ENCODE data around the gene CAMK2B. TPM values are rescaled to one million over a fixed set of nuclear protein-coding genes. Genes with fewer than 3 reads are reported as not detected.

Gene CAMK2B
- total and polyA plus RNA-seq, 8 donors: 0.17 to 1.1 (median 0.53) TPM

DNA sequence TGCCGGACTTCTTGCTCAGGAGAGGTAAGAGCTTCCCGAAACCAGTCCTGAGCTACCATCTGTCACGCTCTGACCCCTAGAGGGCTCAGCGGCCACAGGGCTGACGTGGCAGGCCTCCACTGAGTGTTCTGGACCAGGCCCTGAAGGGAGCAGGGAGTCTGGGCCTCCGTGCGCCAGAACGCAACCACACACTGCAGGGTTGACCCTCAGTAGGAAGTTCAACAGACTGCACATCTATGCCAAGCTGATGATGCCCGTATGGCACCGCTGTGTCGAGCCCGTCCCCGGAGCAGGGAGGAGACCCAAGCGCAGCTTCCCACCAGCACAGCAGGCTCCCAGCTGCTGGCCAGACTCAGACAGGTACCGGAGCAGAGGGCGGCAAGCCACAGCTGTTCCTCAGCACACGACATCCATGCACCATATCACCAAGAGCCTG lies 39.2 kb downstream of the CAMK2B start:
- Histone ChIP-seq H3K4me3 (no peak overlapping the region), H3K9me3 (no peaks in the 10 kb centered on the region), H3K27me3 (no peaks in the 10 kb centered on the region), H3K36me3 (no peaks in the 10 kb centered on the region), H3K4me1 (peaks cover 0 to 1% of the 10 kb centered on the region in 2 donors), H3K27ac (no peak overlapping the region)
- ATAC-seq (no peak), DNase-seq (peak in 1 of 4 donors; percentile 18)
- intact Hi-C loops (cut with DNase I): no loop called here
- TF ChIP-seq, protein P1, sequence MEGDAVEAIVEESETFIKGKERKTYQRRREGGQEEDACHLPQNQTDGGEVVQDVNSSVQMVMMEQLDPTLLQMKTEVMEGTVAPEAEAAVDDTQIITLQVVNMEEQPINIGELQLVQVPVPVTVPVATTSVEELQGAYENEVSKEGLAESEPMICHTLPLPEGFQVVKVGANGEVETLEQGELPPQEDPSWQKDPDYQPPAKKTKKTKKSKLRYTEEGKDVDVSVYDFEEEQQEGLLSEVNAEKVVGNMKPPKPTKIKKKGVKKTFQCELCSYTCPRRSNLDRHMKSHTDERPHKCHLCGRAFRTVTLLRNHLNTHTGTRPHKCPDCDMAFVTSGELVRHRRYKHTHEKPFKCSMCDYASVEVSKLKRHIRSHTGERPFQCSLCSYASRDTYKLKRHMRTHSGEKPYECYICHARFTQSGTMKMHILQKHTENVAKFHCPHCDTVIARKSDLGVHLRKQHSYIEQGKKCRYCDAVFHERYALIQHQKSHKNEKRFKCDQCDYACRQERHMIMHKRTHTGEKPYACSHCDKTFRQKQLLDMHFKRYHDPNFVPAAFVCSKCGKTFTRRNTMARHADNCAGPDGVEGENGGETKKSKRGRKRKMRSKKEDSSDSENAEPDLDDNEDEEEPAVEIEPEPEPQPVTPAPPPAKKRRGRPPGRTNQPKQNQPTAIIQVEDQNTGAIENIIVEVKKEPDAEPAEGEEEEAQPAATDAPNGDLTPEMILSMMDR (IDR thresholded peaks at IDR 0.05): no peak

DNA sequence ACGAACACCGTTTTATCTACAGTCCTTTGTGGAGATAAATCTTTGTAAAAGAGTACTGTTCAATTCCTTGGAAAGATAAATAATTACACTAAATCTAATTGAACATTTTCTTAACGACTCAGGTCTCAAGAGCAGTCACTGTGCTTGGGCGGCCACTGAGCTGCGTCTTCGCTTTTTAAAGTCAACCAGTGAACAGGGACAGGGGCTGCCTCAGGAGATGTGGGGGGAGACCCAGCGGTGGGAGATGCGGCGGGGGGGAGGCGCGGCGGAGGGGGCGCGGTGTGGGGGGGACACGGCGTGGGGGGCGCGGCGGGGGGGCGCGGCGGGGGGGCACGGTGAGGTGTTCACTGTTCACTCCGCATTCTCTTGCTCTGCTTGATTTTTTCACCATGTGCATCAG lies 39.8 kb downstream of the CAMK2B start:
- H3K36me3 ChIP-seq: no peaks in the 10 kb centered on the region
- no peak for ATAC-seq
- intact Hi-C loops (cut with DNase I): no loop called here
- no peaks in the 10 kb centered on the region for H3K4me1 ChIP-seq
- no peaks in the 10 kb centered on the region for H3K27me3 ChIP-seq
- no peaks in the 10 kb centered on the region for H3K9me3 ChIP-seq
- TF ChIP-seq, protein P1 (IDR thresholded peaks at IDR 0.05): no peak
- peak in 1 of 4 donors; percentile 4 for DNase-seq
- no peak overlapping the region for H3K4me3 ChIP-seq
- H3K27ac ChIP-seq: no peak overlapping the region

DNA sequence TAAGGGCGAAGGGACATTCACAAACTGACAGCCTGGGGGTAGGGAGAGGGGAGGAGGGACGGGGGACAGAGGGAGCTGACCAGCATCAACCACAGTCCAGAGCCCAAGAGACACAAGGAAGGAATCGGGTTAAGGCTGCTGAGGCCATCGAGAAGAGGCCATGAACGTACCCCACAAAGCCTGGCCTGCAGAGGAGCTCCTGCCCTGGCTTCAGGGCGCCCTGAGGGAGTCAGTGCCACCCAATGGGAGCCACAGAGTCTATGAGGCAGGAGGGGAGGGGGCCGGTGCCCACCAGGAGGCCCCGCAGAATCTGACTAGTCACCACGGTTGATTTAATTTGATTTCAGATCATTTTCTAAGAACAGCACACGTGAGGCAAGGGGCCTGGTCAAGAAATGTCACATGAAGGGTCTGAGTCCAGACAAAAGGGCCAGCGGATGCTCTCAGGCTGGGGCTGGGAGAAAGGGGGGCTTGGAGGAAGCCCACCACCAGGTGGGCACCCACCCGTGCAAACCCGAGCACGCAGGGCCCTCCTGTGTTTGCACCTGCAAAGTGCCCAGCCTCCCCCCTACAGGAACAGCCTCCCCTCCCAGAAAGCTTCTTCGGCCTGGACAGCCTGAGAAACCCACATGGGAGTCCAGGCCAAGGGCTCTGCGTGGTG lies 40.4 kb downstream of the CAMK2B start:
- Histone ChIP-seq H3K9me3 (no peaks in the 10 kb centered on the region), H3K4me1 (no peaks in the 10 kb centered on the region), H3K27ac (no peak overlapping the region), H3K36me3 (no peaks in the 10 kb centered on the region), H3K27me3 (no peaks in the 10 kb centered on the region), H3K4me3 (no peak overlapping the region)
- ATAC-seq (no peak), DNase-seq (peak in 1 of 4 donors; percentile 13)
- intact Hi-C loops (cut with DNase I): no loop called here
- TF ChIP-seq, protein P1 (IDR thresholded peaks at IDR 0.05): no peak

DNA sequence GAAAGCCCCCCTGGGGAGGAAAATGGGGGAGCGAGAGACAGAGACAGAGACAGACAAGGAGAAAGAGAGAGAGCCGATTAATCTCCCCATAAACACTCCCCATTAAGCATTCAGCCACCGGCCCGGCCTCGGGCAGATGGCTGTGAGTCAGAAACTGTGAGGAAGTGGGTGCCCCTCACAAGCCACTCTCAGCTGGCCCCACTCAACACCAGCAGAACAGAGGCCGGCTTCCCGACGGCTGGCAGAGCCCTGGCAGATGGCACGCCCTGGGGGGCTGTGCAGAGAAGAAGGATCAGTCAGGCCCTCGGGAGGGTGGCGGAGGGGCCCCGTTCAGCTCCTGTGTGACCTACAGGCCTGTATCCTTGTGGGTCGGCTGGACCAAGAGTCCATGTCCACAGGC lies 41.2 kb downstream of the CAMK2B start:
- intact Hi-C loops (cut with DNase I): no loop called here
- no peaks in the 10 kb centered on the region for H3K4me1 ChIP-seq
- TF ChIP-seq, protein P1 (IDR thresholded peaks at IDR 0.05): no peak
- peak in 2 of 4 donors; percentile 22 to 74 for DNase-seq
- no peaks in the 10 kb centered on the region for H3K36me3 ChIP-seq
- H3K27ac ChIP-seq: no peak overlapping the region
- no peaks in the 10 kb centered on the region for H3K27me3 ChIP-seq
- ATAC-seq: no peak
- no peak overlapping the region for H3K4me3 ChIP-seq
- H3K9me3 ChIP-seq: no peaks in the 10 kb centered on the region

DNA sequence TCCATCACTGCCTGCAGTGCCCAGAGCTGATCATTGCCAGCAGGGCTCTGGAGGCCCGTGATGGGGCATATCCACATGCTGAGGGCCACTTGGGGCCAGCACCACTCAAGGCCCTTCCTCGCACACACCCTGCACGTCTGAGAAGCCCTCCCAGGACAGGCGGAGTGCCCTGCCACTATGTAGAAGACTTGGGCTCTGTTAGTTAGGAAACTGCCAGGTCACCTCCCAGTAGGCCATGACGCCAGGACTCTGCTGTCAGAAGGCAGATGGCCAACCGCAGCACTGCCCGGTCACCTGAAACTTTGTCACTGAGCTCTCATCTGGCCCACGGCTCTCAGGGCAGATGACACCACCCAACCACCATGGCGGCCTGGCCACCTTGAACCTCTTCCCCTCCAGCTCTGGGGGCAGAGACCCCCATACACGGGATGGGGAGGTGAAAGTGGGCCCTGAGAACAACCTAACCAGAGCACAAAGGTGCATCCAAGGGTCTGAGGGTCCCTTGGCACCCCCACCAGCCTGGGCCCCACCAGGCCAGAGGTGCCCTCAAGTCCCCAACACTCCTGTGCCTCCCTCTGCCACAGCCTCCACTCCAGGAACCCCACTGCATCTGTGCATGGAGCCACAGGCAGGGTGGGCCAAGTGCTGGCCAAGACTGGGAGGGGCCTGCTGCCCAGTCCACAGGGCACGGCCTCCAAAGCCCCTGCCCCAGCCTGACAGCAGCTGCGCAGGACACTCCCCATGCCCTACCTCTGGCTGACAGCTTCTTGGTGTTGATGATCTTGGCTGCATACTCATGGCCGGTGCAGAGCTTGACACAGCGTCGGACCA lies 41.8 kb downstream of the CAMK2B start:
- peak in 1 of 4 donors; percentile 18 for DNase-seq
- no peaks in the 10 kb centered on the region for H3K36me3 ChIP-seq
- ATAC-seq: no peak
- H3K9me3 ChIP-seq: no peaks in the 10 kb centered on the region
- no peaks in the 10 kb centered on the region for H3K27me3 ChIP-seq
- TF ChIP-seq, protein P1 (IDR thresholded peaks at IDR 0.05): no peak
- no peaks in the 10 kb centered on the region for H3K4me1 ChIP-seq
- H3K4me3 ChIP-seq: no peak overlapping the region
- H3K27ac ChIP-seq: no peak overlapping the region
- intact Hi-C loops (cut with DNase I): no loop called here

All from left lung (tissue), 10 donors.